ENCODE measurements around the gene NDUFS2.

NDUFS2 gene

DNA sequence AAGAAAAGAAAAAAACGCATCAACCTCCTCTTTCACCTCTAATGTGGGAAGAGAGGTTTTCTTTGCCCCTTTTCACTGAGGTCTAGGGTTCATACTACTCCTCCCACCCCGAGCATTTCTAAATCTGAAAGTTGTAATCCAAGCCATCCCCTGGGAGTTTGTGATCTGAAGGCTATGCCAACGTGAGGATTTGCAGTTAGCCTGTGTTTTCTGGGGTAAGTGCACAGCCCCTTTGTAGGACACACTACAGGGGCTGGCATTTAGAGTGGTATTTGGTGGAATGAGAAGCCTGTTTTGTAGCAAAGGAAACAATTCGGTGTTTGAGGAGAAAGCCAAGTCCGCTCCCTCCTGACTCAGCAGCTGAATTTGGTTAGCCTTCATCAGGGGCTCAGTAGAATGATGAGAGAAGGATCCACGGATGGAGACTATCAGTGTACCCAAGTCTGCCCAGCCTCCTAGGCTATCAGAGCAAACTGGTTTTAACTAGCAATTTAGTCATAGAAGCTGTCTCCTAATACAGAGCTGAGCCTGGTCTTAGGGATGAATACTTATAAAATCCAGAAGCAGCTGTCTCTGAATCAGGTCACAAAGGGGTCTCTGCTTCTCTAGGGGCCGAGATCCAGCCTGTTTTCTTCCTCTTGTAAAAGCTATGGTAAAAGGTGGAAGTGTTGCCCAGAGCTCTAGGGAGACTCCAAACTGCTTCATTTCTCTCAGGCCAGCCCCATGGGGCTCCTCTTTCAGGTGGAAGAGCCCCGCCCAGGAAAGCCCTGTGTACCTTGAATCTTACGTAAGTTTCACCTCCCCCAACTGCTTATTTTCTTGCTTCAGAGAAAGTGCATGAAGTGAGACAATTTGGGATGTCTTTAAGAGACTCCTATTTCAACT, 58.5 kb downstream of the NDUFS2 start:
- peaks cover 3% of the 10 kb centered on the region for H3K9me3 ChIP-seq (replicated peaks; ENCODE audit: low read length)
- peaks cover 51% of the 10 kb centered on the region for H3K27me3 ChIP-seq (ENCODE audit: control insufficient read depth, insufficient read depth, low read length)
- no peaks in the 10 kb centered on the region for H3K36me3 ChIP-seq (ENCODE audit: insufficient read depth, low read length)
- no peak overlapping the region for H3K9ac ChIP-seq (ENCODE audit: low read depth, low read length)
- H3K4me2 ChIP-seq (ENCODE audit: low read length): no peak overlapping the region
- peaks cover 8% of the 10 kb centered on the region for H3K4me1 ChIP-seq (ENCODE audit: control insufficient read depth, insufficient read depth, low read length)
- H3K4me3 ChIP-seq (ENCODE audit: low read length): no peak overlapping the region

DNA sequence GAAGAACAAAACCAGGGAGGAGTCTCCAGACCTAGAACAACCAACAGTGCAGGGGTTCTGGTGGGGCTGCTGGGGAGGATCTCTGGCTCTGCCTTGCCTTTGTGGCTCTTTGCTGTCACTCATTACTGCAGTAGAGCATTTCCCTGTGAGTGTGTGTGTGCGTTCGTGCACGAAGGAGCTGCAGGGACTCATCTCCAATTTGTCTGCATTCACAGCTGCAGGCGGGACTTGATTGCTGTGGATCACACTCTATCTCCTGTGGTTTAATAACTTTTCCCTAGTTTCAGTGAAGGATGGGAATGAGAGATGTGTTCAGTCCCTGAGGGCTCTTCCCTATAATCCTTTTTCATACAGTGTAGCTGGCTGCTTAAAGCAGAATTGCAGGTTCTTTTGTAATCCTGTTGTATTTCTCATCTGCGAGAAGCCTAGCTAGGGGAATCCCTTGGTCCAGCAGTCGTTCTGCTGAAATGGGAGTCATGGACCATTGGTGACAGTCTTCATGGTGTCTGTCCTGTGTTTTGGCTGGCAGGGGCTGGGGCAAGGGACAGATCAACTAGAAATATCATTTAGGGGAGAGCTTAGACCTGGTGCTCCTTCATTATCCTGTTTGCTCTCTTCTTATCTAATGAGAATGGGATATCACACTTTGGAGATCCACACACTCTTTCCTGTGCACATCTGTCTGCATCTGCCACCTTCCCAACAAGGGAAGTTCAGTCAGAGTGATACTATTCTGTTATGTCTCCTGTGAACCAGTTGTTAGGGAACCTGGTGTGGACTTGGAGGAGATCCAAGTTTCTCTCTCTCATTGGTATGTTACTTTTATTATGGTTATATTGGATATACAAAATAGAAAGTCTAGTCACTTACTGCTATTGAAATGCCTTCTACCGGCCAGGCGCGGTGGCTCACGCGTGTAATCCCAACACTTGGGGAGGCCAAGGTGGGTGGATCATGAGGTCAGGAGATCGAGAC, 59.4 kb downstream of the NDUFS2 start:
- no peak overlapping the region for H3K4me2 ChIP-seq (ENCODE audit: low read length)
- H3K9me3 ChIP-seq (replicated peaks; ENCODE audit: low read length): peaks cover 3% of the 10 kb centered on the region
- H3K4me3 ChIP-seq (ENCODE audit: low read length): no peak overlapping the region
- H3K4me1 ChIP-seq (ENCODE audit: control insufficient read depth, insufficient read depth, low read length): peaks cover 15% of the 10 kb centered on the region
- H3K27me3 ChIP-seq (ENCODE audit: control insufficient read depth, insufficient read depth, low read length): peaks cover 51% of the 10 kb centered on the region
- H3K9ac ChIP-seq (ENCODE audit: low read depth, low read length): no peak overlapping the region
- no peaks in the 10 kb centered on the region for H3K36me3 ChIP-seq (ENCODE audit: insufficient read depth, low read length)
